Measurements from ENCODE around the gene DDX42.

DNA sequence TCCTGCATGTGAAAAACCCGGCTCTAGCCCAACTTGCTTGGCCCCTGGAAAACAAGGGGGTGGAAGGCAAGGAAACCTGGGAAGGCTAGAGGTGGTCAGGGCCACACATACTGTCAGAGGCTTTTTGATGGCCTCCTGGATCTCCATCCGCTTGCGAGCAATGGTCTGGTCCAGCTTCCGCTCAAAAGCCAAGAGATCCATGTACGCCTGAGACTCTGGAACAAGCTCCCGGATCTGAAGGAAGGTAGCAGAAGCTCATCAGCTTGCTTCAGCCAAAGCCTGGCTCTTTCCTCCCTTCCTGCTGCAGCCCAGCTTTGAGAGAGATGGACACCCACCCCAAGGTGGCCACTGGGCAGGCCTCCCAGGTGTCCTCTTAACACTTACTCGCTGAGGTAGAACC lies 62.8 kb downstream of the DDX42 start:
- TF ChIP-seq CTCF (IDR thresholded peaks at IDR 0.05; ENCODE audit: poor library complexity): no peak
- no peak for TF ChIP-seq EZH2 (IDR thresholded peaks at IDR 0.05; ENCODE audit: borderline replicate concordance)

Data from hepatocyte (in vitro differentiated cells).